Measurements from ENCODE around the gene PCSK2. TPM values are rescaled to one million over a fixed set of nuclear protein-coding genes. Genes with fewer than 3 reads are reported as not detected.
A peak's percentile ranks its signal among the peaks of the same experiment; 100 is the strongest.

The PCSK2 gene
- total RNA-seq, 4 donors from 2014 or later, result 2.0 to 12.5 (median 7.2) TPM

DNA sequence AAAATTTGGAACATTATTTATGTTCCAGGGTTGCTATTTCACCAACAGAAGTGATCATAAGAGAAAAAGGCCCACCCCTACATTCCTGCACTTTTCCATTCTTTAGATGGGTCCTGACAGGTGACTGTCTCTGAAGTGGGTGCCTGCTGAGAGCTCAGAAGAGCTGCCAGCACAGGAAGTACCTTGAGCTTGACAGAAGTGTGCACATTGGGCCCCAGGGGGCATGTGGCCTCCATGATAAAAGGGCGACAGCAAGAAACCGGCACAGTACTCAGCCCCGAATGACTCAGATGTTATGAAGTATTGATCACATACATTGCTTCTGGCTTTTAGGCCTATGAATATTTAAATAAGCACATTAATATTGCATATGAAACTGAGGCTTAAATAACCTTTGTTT, 150.4 kb downstream of the PCSK2 start:
- no peaks in the 10 kb centered on the region for H3K27me3 ChIP-seq
- whole genome bisulfite sequencing, result 77% methylated on average over 3 of the region's 3 CpGs
- intact Hi-C loops (cut with DNase I), result no loop called here
- H3K4me1 ChIP-seq, result no peaks in the 10 kb centered on the region
- H3K9me3 ChIP-seq, result no peaks in the 10 kb centered on the region
- peak; percentile 70 for DNase-seq (ENCODE audit: extremely low spot score)
- H3K27ac ChIP-seq (replicated peaks in 1 of 4), result no peak overlapping the region
- TF ChIP-seq POLR2A (IDR thresholded peaks at IDR 0.05; ENCODE audit: low read depth) (no peak), CTCF (IDR thresholded peaks at IDR 0.05) (no peak), EP300 (IDR thresholded peaks at IDR 0.05) (no peak), POLR2AphosphoS5 (IDR thresholded peaks at IDR 0.05) (no peak)
- no peak overlapping the region for H3K4me3 ChIP-seq
- H3K36me3 ChIP-seq, result no peaks in the 10 kb centered on the region

DNA sequence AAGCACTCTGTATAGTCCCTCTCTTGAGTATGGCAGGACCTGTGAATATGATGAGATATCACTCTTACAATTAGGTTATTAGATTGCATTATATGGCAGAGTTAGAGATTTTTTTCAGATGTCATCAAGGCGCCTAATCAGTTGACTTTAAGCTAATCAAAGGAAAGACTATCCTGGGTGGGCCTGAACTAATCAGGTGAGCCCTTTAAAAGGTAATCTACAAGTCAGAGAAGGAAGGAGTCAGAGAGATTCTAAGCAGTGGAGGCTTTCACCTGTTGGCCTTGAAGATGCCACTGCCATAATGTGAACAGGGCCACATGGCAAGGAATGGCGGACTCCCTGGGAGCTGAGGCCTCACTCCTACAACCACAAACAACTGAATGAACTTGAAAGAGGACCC, 152.8 kb downstream of the PCSK2 start:
- DNase-seq (ENCODE audit: extremely low spot score), result no peak
- no peaks in the 10 kb centered on the region for H3K4me1 ChIP-seq
- no peaks in the 10 kb centered on the region for H3K36me3 ChIP-seq
- H3K9me3 ChIP-seq, result no peaks in the 10 kb centered on the region
- no peak overlapping the region for H3K27ac ChIP-seq (replicated peaks in 1 of 4)
- intact Hi-C loops (cut with DNase I), result no loop called here
- no peaks in the 10 kb centered on the region for H3K27me3 ChIP-seq
- WGBS, result 95% methylated on average over 2 of the region's 2 CpGs
- no peak for TF ChIP-seq POLR2AphosphoS5 (IDR thresholded peaks at IDR 0.05)
- TF ChIP-seq CTCF (IDR thresholded peaks at IDR 0.05), result no peak
- no peak overlapping the region for H3K4me3 ChIP-seq

DNA sequence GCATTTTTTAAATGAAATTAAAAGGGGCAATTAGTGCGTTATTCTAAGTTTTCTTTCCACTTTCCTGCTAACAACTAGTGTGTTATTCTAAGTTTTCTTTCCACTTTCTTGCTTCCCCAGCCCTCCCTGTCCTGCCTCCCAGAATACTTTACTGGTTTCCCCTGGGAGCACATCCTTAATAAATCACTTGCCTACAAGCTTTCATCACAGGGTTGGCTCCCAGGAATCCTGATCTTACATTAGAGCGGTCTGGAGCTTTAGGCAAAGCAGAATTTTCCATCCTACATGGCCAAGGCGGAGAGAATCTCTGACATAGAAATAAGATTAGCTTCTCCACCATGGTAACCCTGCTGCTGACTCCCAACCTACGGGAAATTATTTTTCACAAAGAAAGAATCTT, 154.0 kb downstream of the PCSK2 start:
- H3K4me3 ChIP-seq, result no peak overlapping the region
- H3K27me3 ChIP-seq, result no peaks in the 10 kb centered on the region
- no peak for TF ChIP-seq POLR2A (IDR thresholded peaks at IDR 0.05; ENCODE audit: low read depth)
- no peak for TF ChIP-seq POLR2AphosphoS5 (IDR thresholded peaks at IDR 0.05)
- no peak for TF ChIP-seq EP300 (IDR thresholded peaks at IDR 0.05)
- TF ChIP-seq CTCF (IDR thresholded peaks at IDR 0.05), result no peak
- H3K36me3 ChIP-seq, result no peaks in the 10 kb centered on the region
- no peak overlapping the region for H3K27ac ChIP-seq (replicated peaks in 1 of 4)
- no peak for DNase-seq (ENCODE audit: extremely low spot score)
- H3K9me3 ChIP-seq, result no peaks in the 10 kb centered on the region
- 60% methylated on average over 4 of the region's 4 CpGs for WGBS
- H3K4me1 ChIP-seq, result no peaks in the 10 kb centered on the region
- intact Hi-C loops (cut with DNase I), result no loop called here

DNA sequence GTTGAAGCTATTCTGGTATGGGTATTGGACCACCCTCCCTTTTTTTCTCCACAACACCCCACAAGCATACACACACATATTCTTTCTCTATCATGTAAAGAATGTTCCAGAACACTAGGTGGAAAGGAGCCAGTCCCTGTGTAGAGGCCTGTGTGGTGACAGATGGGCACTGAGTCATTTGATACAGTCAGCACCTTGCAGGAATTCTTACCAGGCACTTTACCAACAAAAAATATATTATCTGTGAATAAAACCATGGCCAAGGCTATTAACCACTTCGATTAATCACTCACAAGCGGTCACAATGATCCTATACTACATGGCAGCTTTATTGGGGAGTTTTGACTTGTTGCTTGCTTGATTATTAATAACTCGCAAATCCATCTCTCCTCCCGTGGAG, 154.9 kb downstream of the PCSK2 start:
- WGBS, result 74% methylated on average over 4 of the region's 4 CpGs
- TF ChIP-seq POLR2AphosphoS5 (IDR thresholded peaks at IDR 0.05) (no peak), EP300 (IDR thresholded peaks at IDR 0.05) (no peak), CTCF (IDR thresholded peaks at IDR 0.05) (no peak), POLR2A (IDR thresholded peaks at IDR 0.05; ENCODE audit: low read depth) (no peak)
- H3K4me3 ChIP-seq, result no peak overlapping the region

DNA sequence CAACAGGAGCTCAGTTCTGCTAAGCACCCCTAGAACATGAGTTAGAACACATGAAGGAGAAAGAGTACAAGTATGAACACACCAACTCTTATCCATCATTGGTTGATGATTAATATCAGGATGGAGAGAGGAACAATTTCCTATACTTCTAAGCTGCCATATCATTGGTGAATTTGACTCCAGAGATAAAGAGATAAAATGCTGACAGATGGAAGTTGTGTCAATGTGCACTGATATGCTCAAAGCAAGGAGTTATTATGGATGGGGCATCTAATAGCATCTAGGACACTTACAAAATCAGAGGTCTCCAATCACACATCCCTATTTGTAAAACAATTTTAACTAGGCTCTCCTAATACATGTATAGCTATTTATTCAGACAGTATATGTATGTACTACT, 159.0 kb downstream of the PCSK2 start:
- no peak for TF ChIP-seq POLR2A (IDR thresholded peaks at IDR 0.05; ENCODE audit: low read depth)
- no peak for TF ChIP-seq POLR2AphosphoS5 (IDR thresholded peaks at IDR 0.05)
- TF ChIP-seq EP300 (IDR thresholded peaks at IDR 0.05), result no peak
- no peak for TF ChIP-seq CTCF (IDR thresholded peaks at IDR 0.05)
- Histone ChIP-seq H3K9me3 (no peaks in the 10 kb centered on the region), H3K4me3 (no peak overlapping the region), H3K36me3 (no peaks in the 10 kb centered on the region), H3K4me1 (no peaks in the 10 kb centered on the region), H3K27me3 (no peaks in the 10 kb centered on the region), H3K27ac (replicated peaks in 1 of 4) (no peak overlapping the region)
- no peak for DNase-seq (ENCODE audit: extremely low spot score)
- intact Hi-C loops (cut with DNase I), result no loop called here

More for the DNA sequence above, 154.9 kb downstream of the PCSK2 start:
- Histone ChIP-seq H3K9me3 (no peaks in the 10 kb centered on the region), H3K4me1 (no peaks in the 10 kb centered on the region), H3K27me3 (no peaks in the 10 kb centered on the region), H3K27ac (replicated peaks in 1 of 4) (no peak overlapping the region), H3K36me3 (no peaks in the 10 kb centered on the region)
- no peak for DNase-seq (ENCODE audit: extremely low spot score)
- intact Hi-C loops (cut with DNase I), result no loop called here

All from esophagus muscularis mucosa (tissue), 4 donors.